IPS DF 6.9 (cell line): ENCODE measurements around the gene SH3PXD2B.

Source experiments
- DNase-seq: peaks from one replicate; pipeline ENCODE4 v3.0.0-alpha.2; 2013; ENCODE audit warnings: low read depth, low spot score
- H3K27ac ChIP-seq: one replicate; pipeline ENCODE4 v1.5.1; 2013; ENCODE audit warnings: low read length, control low read depth
- H3K27me3 ChIP-seq: 2 replicates; pipeline ENCODE4 v1.6.1; 2013; ENCODE audit warnings: mild to moderate bottlenecking, low read length; ENCODE audit not compliant: control insufficient read depth, insufficient read depth
- H3K36me3 ChIP-seq: 2 replicates; pipeline ENCODE4 v1.6.1; 2013; ENCODE audit warnings: low read length; ENCODE audit not compliant: control insufficient read depth, insufficient read depth
- H3K4me1 ChIP-seq: 2 replicates; pipeline ENCODE4 v1.6.1; 2013; ENCODE audit warnings: low read length; ENCODE audit not compliant: control insufficient read depth, insufficient read depth
- H3K4me3 ChIP-seq: 2 replicates; pipeline ENCODE4 v1.5.1; 2013; ENCODE audit warnings: mild to moderate bottlenecking, low read length
- H3K9me3 ChIP-seq: 2 replicates; pipeline ENCODE4 v1.6.1; 2013; ENCODE audit warnings: low read length, inconsistent platforms; ENCODE audit not compliant: control insufficient read depth, insufficient read depth
- WGBS: extraction: QIAGEN DNeasy Blood & Tissue Kit; methylation state at CpG from one replicate; pipeline ENCODE4 v1.1.7; 2013; ENCODE audit warnings: mixed read lengths, missing lambda C conversion rate; ENCODE audit not compliant: insufficient read length, insufficient coverage; 5-methylcytosine and 5-hydroxymethylcytosine counted together

The SH3PXD2B gene

GRCh38 chr5:172380987-172381643 lies 73.2 kb downstream of the SH3PXD2B start:
- WGBS = no CpG with 5 or more reads among the region's 21 CpGs
- H3K27ac ChIP-seq = no peak overlapping the region
- H3K4me1 ChIP-seq = no peaks in the 10 kb centered on the region
- no peaks in the 10 kb centered on the region for H3K9me3 ChIP-seq
- no peak overlapping the region for H3K4me3 ChIP-seq
- H3K36me3 ChIP-seq = peaks cover 22% of the 10 kb centered on the region
- DNase-seq = no peak
- H3K27me3 ChIP-seq = no peaks in the 10 kb centered on the region

DNA sequence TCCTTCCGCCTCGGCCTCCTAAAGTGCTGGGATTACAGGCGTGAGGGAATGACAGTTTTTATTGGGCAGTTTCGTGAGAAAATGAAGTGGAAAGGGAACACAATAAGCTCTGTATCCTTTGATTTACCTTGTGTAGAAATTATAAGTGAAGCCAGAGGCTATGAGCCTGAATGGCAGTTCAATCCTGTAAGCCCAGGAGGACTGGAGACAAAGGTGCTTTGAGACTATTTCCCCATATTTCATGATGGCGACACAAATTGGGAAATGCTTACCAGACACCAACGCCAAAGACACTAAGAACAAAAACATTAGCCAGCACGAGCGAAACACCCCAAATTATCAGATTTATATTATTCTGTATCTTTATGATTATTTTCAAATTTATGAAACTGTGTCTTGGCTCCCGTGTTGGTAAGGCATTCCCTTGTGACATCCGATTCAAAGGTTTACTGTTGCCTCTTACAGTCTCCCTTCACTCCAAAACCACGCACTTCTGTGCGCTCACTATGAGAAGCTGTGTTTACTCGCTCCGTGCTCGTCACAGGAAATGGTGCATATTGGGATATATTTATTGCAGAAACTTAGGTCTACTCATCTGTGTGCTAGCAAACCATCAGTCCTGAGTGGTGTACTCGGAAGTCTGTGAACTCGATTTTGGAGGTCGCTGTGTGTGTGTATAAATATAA lies 73.9 kb downstream of the SH3PXD2B start:
- Histone ChIP-seq H3K27me3 (no peaks in the 10 kb centered on the region), H3K4me3 (no peak overlapping the region), H3K9me3 (no peaks in the 10 kb centered on the region), H3K4me1 (no peaks in the 10 kb centered on the region), H3K36me3 (peaks cover 22% of the 10 kb centered on the region), H3K27ac (no peak overlapping the region)
- DNase-seq = no peak
- WGBS = no CpG with 5 or more reads among the region's 18 CpGs

DNA sequence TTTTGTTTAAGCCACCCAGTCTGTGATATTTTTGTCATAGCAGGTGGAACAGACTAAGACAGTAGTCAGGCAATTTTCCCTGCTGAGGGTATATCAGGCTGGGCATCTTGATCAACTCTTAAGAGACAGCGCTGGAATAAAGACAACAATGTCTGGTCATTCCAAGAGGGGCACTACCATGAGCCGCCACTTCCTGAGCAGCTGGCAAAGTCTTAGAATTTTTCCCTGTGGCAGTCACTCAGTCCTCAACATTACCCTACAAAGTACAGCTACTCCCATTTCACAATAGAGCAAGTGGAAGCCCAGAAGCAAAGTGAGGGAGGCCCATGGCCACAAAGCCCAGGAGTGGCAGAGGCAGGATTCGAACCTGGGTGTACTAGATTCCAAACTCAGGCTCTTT lies 74.8 kb downstream of the SH3PXD2B start:
- H3K9me3 ChIP-seq = no peaks in the 10 kb centered on the region
- H3K4me1 ChIP-seq = no peaks in the 10 kb centered on the region
- H3K27me3 ChIP-seq = no peaks in the 10 kb centered on the region
- peaks cover 22% of the 10 kb centered on the region for H3K36me3 ChIP-seq
- DNase-seq = no peak
- no peak overlapping the region for H3K4me3 ChIP-seq
- H3K27ac ChIP-seq = no peak overlapping the region
- WGBS = no CpG with 5 or more reads among the region's 3 CpGs

- Histone ChIP-seq H3K4me1 (no peaks in the 10 kb centered on the region), H3K27me3 (no peaks in the 10 kb centered on the region), H3K27ac (no peak overlapping the region), H3K9me3 (no peaks in the 10 kb centered on the region), H3K36me3 (peaks cover 22% of the 10 kb centered on the region), H3K4me3 (no peak overlapping the region)
- DNase-seq = no peak
- WGBS = no CpG with 5 or more reads among the region's 4 CpGs
Measured at GRCh38 chr5:172377856-172378255, 76.5 kb downstream of the SH3PXD2B start.

DNA sequence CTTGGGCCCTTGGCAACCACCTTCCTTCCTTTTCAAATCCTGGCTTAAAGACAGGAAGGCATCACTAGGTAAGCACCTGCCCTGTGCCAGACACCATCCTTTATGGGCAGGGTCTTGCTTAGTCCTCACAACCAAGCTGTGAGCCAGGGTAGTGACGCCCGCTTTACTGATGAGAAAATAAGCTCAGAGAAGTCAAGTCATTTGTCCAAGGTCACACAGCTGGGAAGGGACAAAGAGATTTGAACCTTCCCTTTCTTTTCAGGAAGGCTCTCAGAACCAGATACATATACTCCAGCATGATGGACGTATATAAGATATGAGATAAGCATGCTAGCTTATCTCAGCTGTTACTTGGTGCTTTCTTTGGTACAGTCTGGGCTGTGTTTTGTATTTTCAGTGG lies 76.9 kb downstream of the SH3PXD2B start:
- Histone ChIP-seq H3K9me3 (no peaks in the 10 kb centered on the region), H3K4me1 (no peaks in the 10 kb centered on the region), H3K4me3 (no peak overlapping the region), H3K36me3 (peaks cover 22% of the 10 kb centered on the region), H3K27ac (no peak overlapping the region), H3K27me3 (no peaks in the 10 kb centered on the region)
- DNase-seq = no peak
- no CpG with 5 or more reads among the region's 3 CpGs for WGBS

DNA sequence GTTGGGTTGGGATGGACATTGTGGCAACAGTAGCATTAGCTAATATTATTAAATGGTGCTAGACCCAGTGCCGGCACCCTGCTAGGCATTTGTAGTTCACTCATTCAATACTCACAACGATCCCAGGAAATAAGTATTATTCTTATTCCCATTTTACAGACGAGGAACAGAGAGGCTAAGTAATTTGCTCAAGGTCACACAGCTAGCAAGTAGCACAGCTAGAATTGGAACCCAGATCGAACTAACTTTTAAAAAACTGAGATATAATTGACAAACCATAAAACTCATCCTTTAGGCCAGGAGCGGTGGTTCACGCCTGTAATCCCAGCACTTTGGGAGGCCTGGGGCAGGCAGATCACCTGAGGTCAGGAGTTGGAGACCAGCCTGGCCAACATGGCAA lies 79.5 kb downstream of the SH3PXD2B start:
- Histone ChIP-seq H3K36me3 (peaks cover 13% of the 10 kb centered on the region), H3K4me1 (no peaks in the 10 kb centered on the region), H3K9me3 (no peaks in the 10 kb centered on the region), H3K27me3 (no peaks in the 10 kb centered on the region), H3K4me3 (no peak overlapping the region), H3K27ac (no peak overlapping the region)
- no peak for DNase-seq
- WGBS = no CpG with 5 or more reads among the region's 6 CpGs

GRCh38 chr5:172373680-172374079 lies 80.6 kb downstream of the SH3PXD2B start:
- Histone ChIP-seq H3K4me3 (no peak overlapping the region), H3K9me3 (no peaks in the 10 kb centered on the region), H3K4me1 (no peaks in the 10 kb centered on the region), H3K36me3 (peaks cover 13% of the 10 kb centered on the region), H3K27me3 (no peaks in the 10 kb centered on the region), H3K27ac (no peak overlapping the region)
- DNase-seq = no peak
- no CpG with 5 or more reads among the region's 6 CpGs for whole genome bisulfite sequencing

DNA sequence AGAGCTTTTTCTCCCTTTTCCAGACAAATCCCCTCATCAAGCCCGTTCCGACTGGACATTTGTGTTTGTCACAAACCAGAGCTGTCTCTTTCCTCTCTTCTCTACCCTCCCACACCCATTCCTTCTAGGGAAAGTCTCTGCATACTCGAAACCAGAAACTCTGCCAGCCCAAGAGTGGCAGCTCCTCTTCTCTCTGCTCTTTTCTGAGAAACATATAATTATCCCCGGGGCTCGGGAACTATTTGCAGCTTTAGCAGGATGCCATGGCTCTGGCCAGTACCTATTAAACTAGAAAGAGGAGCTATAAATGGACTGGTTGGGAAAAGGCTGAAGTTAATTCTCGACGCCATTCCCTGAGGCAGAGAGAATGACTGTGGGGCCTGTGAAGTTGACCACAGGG lies 82.6 kb downstream of the SH3PXD2B start:
- Histone ChIP-seq H3K4me1 (no peaks in the 10 kb centered on the region), H3K27me3 (no peaks in the 10 kb centered on the region), H3K9me3 (no peaks in the 10 kb centered on the region), H3K4me3 (no peak overlapping the region), H3K27ac (no peak overlapping the region), H3K36me3 (peaks cover 5% of the 10 kb centered on the region)
- DNase-seq = no peak
- no CpG with 5 or more reads among the region's 7 CpGs for WGBS

GRCh38 chr5:172370648-172371545 lies 83.4 kb downstream of the SH3PXD2B start:
- no peak overlapping the region for H3K4me3 ChIP-seq
- H3K27ac ChIP-seq = no peak overlapping the region
- no peaks in the 10 kb centered on the region for H3K27me3 ChIP-seq
- no peaks in the 10 kb centered on the region for H3K9me3 ChIP-seq
- WGBS = no CpG with 5 or more reads among the region's 4 CpGs
- no peaks in the 10 kb centered on the region for H3K4me1 ChIP-seq
- DNase-seq = peak; percentile 54
- H3K36me3 ChIP-seq = no peaks in the 10 kb centered on the region; the same call in 1 of the 2 replicates

- no CpG with 5 or more reads among the region's 4 CpGs for WGBS
- Histone ChIP-seq H3K27ac (no peak overlapping the region), H3K27me3 (no peaks in the 10 kb centered on the region), H3K4me3 (no peak overlapping the region), H3K4me1 (no peaks in the 10 kb centered on the region), H3K36me3 (no peaks in the 10 kb centered on the region; the same call in 1 of the 2 replicates), H3K9me3 (no peaks in the 10 kb centered on the region)
- DNase-seq = no peak
Measured at GRCh38 chr5:172370237-172370640, 84.1 kb downstream of the SH3PXD2B start.
